Inflammatory macrophage treated with lipopolysaccharide for 4 hours (primary cell): ENCODE measurements around the gene ITGA11.

Source experiments
- DNase-seq: peaks from one replicate; pipeline ENCODE4 v3.0.0-alpha.2; 2020

ITGA11 gene

DNA sequence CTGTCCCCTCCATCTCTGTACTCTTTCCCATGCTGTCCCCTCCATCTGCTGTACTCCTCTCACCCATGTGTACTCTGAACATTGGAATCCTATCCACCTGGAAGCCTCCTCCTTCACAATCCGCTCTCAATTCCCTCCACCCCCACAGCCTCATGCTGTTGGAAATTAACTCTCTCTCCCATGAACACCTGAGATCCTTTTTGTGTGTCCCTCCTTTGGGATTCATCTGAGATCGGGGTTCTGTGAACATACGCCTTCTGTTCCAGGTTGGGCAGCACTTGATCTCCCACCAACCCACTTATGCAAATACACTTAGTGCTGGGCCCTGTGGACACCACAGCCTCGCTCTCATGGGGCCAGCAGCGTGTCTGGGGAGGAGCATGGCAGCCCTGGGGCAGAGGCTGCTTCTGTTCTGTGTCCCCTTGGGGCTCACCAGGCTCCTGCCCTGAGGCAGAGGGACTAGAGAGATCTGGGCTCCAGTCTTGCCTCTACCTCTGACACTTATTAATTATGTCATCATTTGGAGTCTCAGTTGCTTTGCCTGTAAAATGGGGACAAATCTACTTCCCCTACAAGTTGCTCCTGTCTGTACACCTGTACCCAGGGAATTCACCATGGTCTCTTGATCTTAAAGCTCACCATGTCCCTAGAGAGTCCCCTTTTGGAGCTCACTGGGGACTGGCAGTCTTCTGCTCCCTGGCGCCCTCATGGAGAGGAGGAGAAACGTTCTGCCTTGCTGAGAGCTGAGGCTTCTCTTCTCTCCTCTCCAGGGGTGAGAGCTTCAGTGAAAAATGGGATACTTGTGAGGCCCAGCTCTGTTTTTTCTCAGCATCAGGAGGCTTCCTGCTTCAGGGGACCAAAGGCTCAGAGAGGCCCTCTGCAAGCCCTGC is 42.7 kb downstream of the ITGA11 start:
- DNase-seq = no peak

DNA sequence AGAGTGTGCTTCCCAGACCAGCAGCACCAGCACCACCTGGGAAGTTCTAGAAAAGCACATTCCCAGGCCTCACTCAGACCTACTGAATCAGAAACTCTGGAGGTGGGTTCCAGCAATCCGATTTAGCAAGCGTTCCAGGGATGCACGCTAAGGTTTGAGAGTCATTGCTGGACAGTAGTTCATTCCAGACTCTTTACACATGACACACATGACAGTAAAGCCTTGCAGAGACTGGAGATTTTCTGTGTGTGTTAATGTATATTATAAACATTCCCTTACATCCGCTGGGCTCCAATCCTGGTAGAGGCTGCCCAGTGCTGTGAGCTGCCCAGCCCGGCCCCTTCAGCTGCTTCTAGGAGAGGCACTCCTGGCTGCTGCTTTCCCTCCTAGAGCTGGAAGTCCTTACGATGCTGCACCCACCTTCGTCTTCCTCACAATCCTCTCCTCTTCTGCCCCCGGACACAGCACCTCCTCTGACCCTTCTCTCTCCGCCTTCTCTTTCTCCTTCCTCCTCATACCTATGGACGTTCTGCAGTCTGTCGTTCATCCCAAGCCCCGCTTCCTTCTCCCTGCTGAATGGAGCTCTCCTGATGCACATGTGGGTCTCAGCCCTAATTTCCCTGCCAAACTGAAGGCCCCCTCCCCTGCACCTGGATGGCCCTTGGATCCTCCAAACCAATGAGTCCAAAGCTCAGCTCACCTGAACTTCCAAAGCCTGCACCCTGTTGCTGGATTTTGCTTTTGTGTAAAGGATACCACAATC is 44.4 kb downstream of the ITGA11 start:
- no peak for DNase-seq

DNA sequence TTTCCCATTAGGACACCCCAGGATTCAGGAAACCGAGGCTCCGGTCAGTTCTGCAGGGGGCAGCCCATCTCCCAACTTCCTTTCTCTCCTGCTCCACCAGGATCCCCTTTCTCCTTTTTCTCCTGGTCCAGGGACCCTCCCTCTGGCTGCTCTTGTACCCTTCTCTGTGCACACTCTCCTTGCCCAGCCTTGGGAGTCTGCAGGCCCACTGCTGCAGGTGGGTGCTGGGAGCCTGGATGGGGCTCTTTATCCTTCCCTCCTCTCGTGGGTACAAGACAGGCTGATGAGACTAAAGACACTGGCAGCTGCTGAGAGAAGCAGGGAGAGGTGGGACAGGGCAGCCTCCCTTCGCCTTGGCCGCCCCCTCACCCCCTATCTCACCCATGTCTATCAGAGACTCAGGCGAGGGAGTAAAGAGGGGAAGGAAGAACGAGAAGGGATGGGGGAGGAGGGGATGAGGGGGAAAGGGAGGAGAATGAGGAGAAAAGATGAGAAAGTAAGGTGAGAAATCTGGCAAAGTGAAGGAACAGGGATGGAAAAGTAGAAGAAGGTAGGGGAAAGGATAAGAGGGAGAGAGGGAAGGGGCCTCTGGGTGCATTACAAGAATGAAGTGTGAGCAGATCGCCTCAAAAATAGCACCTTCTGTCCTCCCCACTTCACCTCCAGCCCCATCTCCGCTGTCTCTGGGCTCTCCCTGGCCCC is 45.2 kb downstream of the ITGA11 start:
- no peak for DNase-seq

DNA sequence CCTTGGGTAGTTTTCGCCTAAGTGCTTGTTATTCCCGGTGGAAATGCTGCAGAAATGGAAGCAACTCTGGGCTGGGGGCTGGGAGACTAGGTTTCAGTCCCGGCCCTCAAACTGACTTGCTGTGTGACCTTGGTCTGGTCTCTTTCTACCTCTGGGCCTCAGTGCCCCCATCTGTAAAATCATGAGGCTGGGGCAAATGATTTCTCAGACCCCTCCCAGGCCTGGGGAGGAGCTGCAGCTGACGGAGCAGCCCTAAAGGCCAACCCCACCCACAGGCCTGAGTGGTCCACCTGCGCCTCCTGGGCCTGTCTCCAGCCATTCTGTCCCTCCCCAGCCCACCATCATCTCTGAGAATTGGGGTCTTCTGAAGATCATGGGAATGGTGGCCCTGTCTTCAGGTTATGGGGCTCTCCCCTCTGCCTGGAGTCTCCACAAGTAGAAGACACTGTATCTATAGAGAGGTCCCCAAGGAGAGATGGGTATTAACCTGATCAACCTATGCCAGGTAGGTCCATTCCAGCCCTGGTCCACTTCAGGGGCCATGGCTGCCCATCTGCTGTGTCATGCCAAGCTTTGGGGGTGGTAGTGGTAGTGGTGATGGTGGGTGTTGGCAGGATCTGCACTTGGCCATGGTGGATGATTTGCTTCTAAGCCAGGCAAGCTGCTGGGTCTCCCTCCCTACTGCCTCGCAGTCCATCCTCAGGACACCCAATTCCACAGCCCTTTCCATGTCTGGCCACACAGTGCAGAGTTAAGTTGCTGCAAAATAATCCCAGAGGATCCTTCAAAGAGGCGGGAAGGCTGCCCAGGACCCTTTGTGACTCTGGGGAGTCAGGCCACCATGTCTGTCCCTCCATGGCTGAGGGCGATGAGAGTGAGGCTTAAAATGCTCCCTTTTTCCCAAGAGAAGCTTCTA is 46.0 kb downstream of the ITGA11 start:
- no peak for DNase-seq

DNA sequence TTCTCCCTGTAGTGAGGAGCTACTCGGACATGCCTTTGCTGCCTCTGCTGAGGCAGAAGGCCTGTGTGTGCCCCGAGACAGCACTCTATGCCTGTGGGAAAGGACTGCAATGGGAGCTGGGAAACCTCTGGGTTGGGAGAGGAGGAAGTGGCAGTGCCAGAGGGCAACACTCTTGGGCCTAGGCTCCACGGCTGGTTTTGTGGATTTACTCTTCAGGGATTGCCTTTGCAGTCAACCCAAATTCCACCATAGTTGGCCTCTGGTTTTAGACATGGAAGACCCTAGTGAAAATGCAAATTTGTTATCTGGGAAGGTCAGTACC is 46.8 kb downstream of the ITGA11 start:
- DNase-seq = no peak

DNA sequence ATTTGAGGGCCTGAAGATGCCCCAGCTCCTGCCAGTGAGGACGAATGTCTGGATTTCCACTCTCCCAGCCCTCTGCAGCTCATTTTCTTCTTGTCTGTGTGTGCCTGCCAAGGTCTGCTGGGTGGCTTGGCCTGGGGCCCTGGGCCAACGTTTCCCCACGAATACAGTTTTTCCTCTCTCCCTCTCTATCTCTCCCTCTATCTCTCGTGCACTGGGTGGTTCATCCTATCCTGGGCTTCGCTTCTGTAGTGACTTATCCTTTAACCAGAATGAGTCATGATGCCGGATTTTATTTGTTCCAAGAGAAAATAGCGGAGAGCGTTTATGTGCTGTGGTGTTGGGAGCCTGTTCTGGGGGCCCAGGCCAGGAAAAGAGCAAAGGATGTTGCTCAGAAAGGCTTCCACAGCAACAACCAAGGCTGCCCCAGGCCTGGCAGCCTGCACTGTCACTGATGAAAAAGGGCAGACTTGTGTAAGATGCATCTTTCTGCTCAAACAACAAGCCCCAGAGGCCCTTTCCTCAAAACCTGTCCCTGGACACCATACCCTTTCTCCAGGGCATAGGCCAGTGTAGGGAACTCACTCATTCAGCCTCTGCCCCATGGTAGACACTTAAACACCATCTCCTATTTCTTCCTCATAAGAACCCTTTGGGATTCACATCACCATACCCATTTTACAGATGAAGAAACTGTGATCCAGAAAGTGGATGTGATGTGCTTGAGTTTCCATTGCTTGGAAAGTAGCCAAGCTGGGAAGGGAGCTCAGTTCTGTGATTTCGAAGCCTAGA is 47.3 kb downstream of the ITGA11 start:
- no peak for DNase-seq

DNA sequence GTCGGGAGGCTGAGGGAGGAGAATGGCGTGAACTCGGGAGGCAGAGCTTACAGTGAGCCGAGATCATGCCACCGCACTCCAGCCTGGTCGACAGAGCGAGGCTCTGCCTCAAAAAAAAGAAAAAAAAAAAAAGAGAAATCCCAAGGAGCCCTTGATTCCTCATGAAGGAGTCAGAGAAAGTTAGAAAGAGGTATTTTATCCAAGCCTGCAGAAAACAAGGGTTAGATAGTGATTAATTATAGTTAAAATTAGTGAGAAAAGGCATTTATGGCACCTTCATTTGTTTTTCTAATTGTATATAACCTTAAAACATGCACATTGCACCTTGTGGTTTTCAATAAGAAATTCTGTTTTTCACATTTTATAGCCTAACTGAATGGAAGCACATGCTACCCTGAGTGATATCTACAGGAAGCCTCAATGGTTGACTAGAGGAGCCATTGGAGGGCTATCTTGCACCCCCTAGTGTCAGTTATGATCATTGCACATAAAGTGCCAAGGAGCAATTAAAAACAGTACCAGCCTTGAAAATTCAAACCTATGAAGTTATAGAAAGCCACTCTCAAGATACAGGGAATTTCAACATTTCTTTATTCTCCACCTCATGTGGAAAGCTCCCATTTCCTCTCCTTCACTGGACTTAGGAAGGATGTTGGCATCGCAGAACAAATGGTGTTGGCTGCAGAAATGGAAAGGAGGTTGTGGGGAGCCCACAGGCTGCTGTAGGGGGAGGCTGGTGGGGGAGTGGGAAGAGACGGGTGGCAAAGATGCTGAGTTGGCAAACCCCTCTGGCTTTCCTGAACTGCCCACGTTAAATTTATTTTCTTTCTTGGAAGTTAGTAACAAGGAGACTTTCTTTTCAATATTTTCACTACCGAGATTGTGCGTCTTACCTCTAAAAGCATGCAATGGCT is 48.5 kb downstream of the ITGA11 start:
- peak; percentile 70 for DNase-seq

DNA sequence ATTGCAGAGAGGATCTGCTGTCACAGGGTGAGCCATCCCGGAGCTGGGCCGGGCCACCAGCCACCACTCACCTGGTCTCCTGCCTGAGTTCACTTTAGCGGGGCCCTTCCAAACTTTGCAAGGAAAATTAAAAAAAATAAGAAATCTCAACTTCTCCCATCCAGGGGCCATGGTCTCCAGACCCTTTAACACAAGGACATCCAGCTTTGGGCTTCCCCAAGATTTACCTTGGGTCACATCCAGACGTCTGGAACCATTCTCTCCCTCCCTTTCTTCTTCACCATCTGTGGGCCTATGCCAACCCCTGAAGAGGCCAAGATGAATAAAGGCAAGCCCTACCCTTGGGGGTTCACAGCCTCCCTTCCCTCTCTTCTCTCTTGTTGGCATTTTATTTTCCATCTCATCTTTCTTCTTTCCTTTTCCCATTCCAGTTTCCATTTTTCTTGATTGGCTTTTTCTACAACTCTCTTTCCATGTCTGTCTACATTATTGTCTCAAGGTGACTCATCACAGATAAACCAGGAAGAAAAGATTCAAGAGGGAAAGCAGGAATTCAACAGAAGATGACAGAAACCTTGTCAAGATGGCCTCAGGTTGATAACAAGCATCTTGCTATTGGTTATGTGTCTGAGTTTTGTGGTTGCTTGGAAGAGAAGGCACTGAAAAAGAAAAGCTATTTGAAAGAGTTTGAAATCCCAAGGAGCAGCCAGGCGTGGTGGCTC is 49.5 kb downstream of the ITGA11 start:
- no peak for DNase-seq

DNA sequence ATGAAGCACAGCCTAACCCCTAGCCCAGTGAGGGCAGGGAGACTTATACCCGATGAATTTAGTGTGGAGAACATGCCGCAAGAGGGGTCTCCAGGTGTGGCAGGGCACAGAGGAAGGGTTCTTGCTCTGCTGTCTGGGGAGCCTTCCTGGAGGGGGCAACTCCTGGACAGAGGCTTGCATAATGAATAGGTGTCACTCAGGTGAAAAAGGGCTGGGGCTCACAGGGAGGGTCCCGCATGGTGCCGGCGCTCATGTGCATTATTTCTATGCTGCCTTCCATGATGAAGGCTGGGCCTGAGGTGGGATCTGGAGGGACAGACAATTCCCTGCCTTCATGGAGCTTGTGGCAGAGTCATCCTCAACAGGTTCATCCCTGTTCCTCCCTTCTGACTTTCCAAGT is 51.5 kb downstream of the ITGA11 start:
- no peak for DNase-seq

DNA sequence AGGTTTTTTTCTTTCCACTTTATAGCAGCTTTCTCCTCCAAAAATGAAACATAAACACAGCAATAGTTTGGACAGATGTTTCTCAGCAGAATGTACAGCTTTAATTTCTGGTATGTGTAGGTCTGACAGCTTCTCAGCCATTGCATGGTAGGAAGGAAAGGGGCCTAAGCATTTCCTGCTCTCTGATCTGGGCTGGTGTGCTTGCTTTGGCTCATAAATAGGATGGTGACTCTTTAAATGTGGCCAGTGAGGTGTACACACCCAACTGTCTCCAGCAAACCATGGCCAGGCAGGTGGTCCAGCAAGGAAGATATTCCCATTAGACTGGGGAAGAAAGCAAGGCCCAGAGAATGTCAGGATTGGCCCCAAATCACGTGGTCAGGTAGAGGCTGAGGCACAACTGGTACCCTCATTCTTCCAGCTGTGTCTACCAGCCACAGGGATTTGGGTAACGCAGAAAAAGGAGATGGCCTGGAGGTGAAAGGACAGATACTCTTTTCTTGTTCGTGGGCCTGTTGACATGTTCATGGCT is 52.1 kb downstream of the ITGA11 start:
- no peak for DNase-seq

DNA sequence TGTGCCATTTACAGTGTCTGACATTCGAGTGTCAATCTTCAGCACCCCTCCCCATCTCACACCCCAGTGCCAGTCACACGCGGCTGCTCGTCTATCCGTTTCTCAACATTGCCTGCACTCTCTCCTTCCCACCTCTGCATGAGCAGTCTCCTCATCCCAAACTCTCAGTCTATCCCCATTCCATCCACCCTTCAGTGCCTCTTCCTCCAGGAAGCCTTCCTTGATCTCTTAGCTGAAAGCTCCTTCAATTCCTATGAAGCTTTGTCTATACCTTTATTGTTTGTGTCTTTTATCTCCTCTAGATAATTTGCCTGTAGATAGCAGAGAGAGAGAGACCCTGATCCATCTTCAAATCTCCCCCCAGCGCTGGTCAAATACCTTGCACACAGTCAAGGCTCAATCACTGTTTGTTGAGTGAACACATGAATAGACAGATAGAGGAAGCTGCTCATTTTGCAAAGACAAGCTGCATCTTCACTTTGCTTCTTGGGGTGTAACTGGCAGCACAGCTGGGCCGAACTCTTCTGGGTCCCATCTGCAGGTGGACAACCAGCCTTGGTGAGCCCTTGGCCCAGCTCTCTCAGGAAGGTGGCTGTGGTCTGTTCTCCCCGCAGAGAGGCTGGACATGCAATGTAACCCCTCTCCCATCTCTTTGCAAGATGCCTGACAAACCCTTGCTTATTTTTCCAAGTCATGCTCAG is 52.8 kb downstream of the ITGA11 start:
- DNase-seq = no peak

DNA sequence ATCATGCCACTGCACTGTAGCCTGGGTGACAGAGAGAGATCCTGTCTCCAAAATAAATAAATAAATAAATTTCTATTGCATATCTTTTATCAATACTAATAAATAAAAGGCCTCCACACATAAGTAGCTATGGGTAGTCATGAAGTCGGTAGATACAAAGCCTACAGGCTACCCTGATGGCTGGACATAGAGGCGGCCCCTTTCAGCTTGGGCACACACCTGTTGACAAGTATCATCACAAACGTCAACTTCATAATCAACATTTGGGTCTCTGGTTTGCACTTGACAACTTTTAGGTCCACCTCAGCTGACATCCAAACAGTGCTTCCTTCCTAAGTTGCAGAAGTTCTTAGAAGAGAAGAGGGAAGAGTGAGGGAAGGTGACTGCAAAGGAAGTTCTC is 53.4 kb downstream of the ITGA11 start:
- no peak for DNase-seq

DNA sequence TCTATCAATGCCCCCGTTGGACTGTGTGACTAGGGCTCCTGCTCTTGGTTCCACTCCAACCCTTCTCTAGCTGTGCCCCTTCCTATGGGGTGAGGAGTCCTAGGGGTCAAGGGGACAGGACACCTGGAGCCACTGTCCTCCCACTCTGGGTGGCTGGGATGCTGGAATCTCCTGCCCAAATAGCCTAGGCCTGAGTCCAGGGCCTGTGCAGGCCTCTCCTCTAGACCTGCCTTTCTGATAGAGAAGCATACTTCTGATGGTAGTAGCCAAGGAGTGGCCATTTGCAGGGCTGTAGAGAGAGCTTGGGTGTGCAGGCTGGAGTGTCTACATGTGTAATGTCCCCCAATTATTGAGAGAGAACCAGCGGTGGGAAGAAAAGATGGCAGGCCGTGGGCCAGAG is 54.2 kb downstream of the ITGA11 start:
- DNase-seq = no peak

DNA sequence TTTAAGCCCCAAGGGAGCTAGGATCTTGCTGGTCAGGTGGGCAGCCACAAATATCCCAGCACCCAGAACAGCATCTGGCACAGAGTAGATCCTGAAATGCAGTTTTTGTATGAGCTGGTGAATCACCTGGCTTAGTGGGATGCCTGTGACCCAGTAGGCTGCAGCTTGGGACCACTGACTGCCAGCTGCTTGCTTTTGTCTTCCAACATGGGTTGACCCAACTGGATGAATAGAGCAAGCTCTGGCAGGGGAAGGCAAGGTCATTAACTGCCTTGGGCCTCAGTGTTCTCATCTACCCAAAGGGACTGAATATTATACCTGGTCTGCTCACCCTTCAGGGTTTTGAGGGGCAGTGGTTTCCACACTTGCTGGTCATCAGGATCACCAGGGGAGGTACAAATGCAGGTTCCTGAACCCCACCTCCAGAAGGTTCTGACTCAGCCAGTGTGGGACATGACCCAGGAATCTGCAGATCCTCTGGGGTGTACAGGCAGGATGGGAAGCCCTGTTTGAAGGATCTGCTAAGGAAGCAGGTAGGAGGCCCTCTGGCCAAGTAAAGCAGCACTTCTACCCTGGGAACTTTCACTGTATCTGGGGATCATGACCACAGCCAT is 55.4 kb downstream of the ITGA11 start:
- DNase-seq = no peak

DNA sequence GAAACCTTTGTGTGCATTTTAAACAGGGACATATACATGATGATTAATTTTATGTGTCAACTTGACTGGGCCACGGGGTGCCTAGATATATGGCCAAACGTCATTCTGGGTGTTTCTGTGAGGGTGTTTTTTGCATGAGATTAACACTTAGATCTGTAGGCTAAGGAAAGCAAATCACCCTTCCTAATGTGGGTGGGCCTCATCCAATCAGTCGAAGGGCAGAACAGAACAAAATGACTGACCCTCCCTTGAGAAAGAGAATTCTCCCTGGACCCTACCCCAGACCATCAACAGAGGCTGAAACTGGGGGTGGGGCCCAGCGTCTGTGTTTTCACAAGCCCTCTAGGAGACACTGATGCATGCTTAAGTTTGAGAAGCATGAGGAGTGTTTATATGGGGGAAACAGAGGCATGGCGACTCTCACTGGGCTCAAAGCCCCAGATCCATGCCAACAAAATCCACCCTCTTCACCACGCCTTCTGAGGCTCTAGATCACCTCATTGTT is 56.2 kb downstream of the ITGA11 start:
- no peak for DNase-seq

DNA sequence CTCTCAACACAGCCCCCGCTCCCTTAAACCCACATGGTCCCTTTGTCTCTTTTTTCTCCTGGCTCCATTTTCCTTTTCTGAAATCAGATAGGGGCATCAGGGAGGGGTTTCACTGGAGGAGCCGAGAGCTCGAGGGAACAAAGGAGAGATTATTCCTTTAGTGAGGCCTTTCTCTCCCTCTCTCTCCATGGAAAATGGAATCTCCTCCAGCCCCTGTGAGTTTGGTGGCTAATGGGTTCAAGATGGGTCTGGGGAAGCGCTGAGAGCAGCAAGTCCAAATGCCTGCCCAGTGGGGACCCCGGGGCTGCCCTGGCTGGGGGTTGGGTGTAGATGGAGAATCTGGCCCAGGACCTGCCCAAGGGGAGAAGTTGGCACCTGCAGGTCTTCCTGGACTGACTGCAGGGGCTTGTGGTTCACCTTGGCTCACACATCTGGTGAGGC is 56.8 kb downstream of the ITGA11 start:
- DNase-seq = no peak

DNA sequence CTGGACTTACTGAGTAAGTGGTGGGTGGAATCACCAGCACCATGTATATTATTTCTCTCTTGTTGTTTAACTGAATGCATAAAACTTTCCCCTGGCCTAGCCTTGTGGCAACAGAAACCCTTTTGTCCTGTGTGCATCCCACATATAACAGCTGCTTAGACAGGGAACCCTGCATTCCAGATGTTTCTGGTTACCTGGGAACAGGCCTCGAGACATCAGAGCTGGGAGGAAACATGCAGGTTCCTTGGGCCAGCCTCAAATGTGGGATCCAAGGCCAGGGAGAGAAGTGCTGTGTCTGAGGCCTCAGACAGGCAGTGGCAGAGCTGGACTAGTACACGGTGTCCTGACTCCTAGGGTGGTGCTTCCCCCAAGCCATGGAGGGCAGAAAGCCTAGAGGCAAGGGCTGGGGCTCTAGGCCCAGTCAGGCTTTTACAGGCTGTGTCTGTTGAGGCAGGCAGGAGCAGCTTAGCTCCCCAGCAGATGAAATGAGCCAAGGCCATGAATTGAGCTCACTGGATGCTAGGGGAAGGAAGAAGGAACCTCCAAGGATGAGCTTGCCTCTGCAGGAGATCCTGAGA is 57.7 kb downstream of the ITGA11 start:
- DNase-seq = no peak

DNA sequence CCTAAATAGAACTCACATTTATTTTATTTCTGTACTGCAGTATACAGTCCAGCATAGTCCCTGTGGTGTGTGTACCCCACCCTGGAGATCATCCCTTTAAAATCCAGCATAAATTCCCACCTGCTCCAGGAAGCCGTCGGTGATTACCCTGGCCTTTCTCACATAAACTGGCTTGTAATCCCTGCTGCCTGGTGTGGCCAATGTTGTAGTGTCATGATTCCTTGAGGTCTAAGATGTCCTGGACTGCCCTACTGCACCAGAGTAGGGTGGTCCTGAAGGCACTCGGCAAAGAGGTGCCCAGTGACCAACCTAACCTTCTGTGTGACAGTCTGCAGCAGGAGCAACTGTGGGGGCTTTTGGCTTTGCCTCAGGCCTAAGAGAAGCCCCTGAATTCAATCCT is 58.9 kb downstream of the ITGA11 start:
- DNase-seq = no peak
